ENCODE results near the gene ZNF90. TPM values are rescaled to one million over a fixed set of nuclear protein-coding genes. Genes with fewer than 3 reads are reported as not detected.
"Not testable (repeated sequence)": the region's sequence is repeated elsewhere in the genome, so short reads cannot be mapped to it uniquely, and the experiment has no call there.

The ZNF90 gene
- polyA plus RNA-seq (ENCODE audit: insufficient read length) = 24.2 TPM
- long read RNA-seq, donor 1, partial matches to known transcripts = 0 of 4 reads
- long read RNA-seq, donor 1, other reads (novel, unspliced or antisense) = 0 of 4 reads
- long read RNA-seq, donor 2, partial matches to known transcripts = 11 of 12 reads
- long read RNA-seq, donor 2, other reads (novel, unspliced or antisense) = 0 of 12 reads
- long read RNA-seq, donor 3, partial matches to known transcripts = 10 of 10 reads
- long read RNA-seq, donor 3, other reads (novel, unspliced or antisense) = 0 of 10 reads
- long read RNA-seq, donor 4 = 0 reads
- long read RNA-seq, donor 5, partial matches to known transcripts = 16 of 18 reads
- long read RNA-seq, donor 5, other reads (novel, unspliced or antisense) = 0 of 18 reads
- long read RNA-seq, donor 6, partial matches to known transcripts = 5 of 6 reads
- long read RNA-seq, donor 6, other reads (novel, unspliced or antisense) = 0 of 6 reads
- long read RNA-seq, donor 7, transcript ZNF90-201 (4 exons, 2,310 nt) = major isoform, 5 of 13 reads
- long read RNA-seq, donor 7, partial matches to known transcripts = 6 of 13 reads
- long read RNA-seq, donor 7, other reads (novel, unspliced or antisense) = 0 of 13 reads
- long read RNA-seq, donor 8, partial matches to known transcripts = 0 of 1 reads
- long read RNA-seq, donor 8, other reads (novel, unspliced or antisense) = 0 of 1 reads

DNA sequence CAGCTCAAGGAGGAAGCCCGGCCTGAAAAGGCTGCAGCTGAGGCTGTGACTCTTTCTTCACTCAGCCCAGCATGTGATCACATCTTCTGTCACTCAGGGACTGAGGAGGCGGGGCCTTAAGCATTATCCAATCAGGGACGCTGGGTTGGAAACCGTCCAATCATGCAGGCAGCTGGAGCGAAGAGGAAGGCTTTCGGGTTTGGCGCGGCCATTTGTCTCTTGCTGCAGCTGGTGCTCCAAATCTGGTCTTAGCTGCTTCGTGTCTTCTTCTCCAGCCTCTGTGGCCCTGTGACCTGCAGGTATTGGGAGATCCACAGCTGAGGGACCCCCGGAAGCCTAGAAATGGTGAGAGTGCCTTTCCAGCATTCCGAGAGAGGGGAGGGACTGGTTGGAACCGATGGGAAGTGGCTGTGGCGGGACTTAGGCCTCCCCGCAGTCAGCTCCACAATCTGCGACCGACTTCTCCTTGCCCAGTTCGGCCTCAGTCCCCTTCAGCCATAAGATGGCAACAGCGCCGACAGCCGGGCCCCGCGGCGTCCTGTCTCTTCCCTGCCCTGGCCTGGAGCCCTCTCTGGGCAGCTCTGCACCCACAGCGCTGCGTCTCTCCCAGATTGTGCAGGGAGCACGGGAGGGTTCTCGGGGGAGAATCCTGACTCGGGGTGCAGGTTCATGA, at the start of gene ZNF90:
Gene ZNF90, plus strand, starts transcription at position 210 of the 673 bp plus-strand sequence. Its CDS starts 133 bp downstream, at position 343.
- peak; percentile 99 for DNase-seq

DNA sequence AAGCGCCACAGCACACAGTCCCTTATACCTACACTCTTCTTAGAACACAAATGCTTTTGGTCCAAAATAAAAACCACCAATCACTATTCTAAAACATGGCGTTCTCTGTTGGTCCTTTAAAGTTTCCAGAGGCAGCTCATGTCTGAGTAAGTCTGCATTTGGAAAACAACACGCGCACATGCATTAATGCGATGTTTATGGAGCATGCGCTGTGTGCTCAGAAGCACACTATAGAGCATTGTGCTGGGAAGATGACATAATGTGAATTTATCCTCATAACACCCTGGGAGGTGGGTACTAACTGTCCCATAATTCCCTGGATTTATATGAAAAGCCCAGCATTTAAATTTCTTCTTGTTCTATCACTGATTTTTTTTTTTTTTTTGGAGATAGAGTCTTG, 49.2 kb upstream of the ZNF90 start:
- DNase-seq = no peak

- DNase-seq = no peak
These were observed 41.9 kb upstream of the ZNF90 start for GRCh38 chr19:20035935-20036334.

DNA sequence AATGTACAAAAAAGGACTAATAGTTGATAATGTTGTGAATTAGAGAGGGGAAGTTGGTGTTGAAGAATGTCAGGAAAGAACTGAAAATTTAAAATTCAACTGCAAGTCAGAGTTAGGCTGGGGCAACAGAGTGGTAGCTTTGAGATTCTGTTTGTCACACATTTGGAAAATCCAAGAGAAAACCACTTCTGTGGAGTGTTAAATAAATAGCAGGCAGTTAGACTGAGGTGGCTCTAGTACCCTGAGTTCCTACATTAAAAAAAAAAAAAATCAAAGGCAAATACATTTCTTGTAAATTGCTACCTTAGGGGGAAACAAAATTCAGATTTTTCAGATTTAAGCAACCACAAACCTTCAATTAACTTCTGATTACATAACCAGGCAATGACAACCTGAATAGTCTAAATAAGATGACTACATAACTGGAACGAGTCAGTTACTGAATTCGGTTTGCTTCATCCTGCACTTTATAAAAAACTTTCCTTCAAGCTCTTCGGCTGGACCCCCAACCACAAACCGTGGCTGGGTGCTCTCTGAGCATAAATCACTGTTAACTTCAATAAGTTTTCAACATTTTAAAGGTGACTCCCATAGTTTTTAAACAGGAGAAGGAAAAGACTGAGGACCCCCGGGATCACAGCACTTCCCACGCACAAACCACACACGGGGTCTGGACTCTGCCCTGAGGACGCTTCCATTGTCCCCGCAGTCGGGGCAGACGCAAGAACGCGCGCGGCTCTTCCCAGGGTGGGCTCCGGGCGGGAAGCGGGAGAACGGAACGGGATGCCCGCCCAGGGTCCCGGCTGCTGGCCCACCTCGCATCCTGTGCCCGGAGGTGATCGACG, 39.2 kb upstream of the ZNF90 start:
- peak; percentile 14 for DNase-seq

- peak; percentile 98 for DNase-seq
These were observed 38.5 kb upstream of the ZNF90 start, which contains the start of gene ZNF682 for GRCh38 chr19:20039203-20039723. ZNF682 (minus strand) TSS chr19:20039505; CDS start chr19:20039345, 160 bp downstream.

DNA sequence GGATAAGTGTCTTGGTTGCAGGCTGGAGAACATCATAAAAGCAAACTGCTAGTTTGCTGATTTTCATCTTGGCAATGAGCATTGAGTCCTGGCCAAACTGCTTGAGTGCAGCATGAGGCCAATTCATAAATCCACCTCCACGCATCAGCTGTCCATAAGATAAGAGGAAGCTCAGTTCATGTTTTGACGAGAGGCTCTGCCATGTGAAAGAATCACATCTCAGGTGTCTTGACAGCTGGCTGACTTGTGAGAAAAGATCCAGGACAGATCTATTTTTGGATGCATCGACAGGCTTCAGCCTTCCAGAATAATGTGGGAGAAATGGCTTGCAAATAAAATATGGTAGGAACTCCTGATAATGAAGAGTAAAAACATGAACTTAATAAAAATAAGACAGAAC, 33.1 kb upstream of the ZNF90 start:
- no peak for DNase-seq

GRCh38 chr19:20045742-20046141, 32.1 kb upstream of the ZNF90 start:
- not testable (repeated sequence) for DNase-seq

DNA sequence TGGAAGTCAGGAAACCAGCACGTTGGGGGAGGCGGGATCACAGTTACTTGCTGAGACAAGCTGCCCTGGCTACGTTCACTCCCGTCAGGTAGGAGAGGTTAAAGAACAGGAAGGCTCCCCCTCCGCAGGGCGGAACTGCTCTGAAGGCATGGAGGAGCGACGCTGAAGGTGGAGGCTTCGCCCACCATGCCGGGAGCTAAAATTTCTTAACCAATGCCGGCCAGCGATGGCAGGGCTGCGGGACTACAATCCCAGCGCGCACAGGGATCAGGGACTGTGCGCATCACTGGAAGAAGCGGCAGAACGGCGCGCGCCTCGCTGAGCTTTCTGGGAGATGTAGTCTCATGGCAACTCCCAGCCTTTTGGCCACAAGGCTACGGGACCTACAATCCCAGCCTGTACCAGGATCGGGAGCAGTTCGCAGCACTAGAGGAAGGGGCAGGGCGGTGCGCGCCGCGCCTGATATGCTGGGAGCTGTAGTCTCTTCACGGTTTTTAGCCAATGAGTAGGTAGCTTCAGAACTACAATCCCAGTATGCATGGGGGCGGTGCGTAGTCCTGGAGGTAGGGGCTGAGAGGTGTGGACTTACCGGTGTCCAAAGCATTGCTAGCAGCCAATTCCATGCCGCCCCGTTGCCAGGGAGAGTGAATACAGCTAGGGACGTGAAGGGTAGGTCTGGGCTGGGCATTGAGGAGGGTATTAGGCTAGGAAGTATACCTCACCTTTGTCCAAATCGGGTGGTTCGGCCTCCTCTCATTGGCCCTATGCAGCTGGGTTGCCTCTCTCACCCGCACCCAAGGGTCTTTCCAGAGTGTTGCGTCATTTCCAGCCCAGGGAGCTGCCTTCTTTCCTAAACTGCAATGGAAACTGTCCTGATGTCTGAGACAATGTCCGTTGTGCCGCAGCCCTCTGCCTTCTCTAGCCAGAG, 25.7 kb upstream of the ZNF90 start:
- DNase-seq = peak; percentile 97

DNA sequence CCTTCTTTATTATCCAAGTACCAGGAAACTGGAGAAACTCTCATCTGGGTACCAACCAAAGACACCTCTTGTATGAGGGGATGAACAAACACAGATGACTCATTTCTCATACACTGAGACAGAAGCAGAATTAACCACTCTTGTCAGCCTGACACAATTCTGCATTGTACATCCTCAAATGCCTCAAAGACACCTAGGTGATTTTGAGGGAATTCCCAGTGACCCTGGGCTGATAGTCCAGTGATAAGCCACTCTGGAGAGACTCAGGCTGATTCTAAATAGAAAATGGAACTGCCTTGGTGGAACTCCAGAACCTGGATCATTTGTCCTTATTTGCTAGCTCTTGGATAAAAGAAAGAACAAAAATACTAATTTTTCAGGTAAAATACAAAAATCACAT, 19.1 kb upstream of the ZNF90 start:
- not testable (repeated sequence) for DNase-seq

DNA sequence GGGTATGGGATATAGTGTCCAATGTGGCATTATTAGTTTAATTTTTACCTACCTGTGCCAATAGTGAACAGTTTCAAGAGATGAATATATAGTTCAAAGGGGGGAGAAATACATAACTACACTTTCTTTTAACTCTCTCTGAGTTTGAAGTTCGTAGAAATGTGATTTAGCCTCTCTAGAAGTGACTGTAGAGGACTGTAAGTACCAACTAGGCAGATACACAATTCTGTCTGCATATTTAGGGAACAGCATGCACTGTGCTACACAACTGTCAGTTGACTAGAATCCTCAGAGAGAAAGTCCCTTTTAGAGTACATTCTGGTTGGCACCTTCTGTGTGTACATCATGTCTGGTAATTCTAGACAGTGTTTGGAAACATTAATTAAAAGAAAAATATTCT, 17.5 kb upstream of the ZNF90 start:
- no peak for DNase-seq

DNA sequence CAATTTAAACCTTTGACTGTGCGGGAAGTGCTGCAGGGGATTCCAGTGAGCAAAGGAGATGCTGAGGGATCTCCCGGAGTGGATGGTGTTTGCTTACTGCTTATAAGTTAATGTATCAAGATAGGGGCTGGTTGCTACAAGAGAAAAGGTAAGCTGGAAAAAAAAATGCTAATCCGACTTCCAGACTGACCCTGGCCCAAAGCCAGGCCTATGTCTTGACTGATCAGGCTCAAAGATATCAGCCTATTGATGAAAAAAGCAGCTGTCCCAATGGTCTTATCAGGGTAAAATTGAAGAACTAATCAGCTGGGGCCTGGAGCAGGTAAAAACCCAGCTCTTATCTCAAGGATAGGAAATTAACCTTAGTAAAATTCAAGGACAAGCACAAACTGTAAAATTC, 10.9 kb upstream of the ZNF90 start:
- no peak for DNase-seq

GRCh38 chr19:20067943-20068342, 9.9 kb upstream of the ZNF90 start:
- DNase-seq = no peak

GRCh38 chr19:20068559-20068958, 9.2 kb upstream of the ZNF90 start:
- not testable (repeated sequence) for DNase-seq

- no peak for DNase-seq
These were observed 7.1 kb upstream of the ZNF90 start for GRCh38 chr19:20070691-20071090.

GRCh38 chr19:20072936-20073335, 4.9 kb upstream of the ZNF90 start:
- no peak for DNase-seq

- DNase-seq = no peak
These were observed 806 bp downstream of the ZNF90 start for GRCh38 chr19:20078581-20079031.

DNA sequence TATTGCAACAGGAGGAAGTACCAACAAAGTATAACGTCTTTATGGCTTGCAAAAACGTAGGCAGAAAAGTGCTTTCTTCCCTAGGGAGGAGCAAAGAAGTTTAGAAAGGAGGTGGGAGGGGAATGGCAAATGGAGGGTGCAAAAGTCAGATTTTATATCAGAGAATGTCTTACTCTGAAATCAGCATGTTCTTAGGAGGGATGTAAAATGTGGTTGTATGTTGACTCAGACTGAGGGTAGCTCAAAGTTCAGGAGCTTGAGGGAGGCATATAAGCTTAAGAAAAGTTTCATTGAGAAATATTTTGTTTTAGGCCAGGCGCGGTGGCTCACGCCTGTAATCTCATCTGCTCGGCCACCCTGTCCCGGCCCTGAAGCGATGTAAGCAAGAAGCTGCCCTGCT, 1.7 kb downstream of the ZNF90 start:
- DNase-seq = no peak

GRCh38 chr19:20080656-20081055, 2.9 kb downstream of the ZNF90 start:
- DNase-seq = no peak

DNA sequence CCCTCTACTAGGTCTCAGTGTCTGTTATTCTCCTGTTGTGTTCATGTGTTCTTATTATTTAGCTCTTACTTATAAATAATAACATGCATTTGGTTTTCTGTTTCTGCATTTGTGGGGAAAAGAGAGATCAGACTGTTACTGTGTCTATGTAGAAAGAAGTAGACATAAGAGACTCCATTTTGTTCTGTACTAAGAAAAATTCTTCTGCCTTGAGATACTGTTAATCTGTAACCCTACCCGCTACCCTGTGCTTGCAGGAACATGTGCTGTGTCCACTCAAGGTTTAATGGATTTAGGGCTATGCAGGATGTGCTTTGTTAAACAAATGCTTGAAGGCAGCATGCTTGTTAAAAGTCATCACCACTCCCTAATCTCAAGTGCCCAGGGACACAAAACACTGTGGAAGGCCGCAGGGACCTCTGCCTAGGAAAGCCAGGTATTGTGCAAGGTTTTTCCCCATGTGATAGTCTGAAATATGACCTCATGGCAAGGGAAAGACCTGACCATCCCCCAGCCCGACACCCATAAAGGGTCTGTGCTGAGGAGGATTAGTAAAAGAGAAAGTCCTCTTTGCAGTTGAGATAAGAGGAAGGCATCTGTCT, 4.5 kb downstream of the ZNF90 start:
- not testable (repeated sequence) for DNase-seq

- DNase-seq = not testable (repeated sequence)
These were observed 5.1 kb downstream of the ZNF90 start for GRCh38 chr19:20082876-20083275.

Data from left kidney (tissue), 8 donors.